ENCODE results near the gene ZNF808.
"Not testable (repeated sequence)": the region's sequence is repeated elsewhere in the genome, so short reads cannot be mapped to it uniquely, and the experiment has no call there.

The ZNF808 gene

GRCh38 chr19:52516191-52516590, 11.3 kb upstream of the ZNF808 start:
- Histone ChIP-seq H3K4me3 (ENCODE audit: low read length) (no peak overlapping the region), H3K27ac (ENCODE audit: low read length) (no peak overlapping the region), H3K9me3 (ENCODE audit: insufficient read depth, low read depth, low read length) (no peaks in the 10 kb centered on the region), H3K36me3 (ENCODE audit: insufficient read depth, low read depth, low read length) (peaks cover 5% of the 10 kb centered on the region; the same call in 1 of the 2 replicates), H3K9ac (ENCODE audit: low read depth, low read length) (no peak overlapping the region), H3K27me3 (ENCODE audit: insufficient read depth, low read length) (no peaks in the 10 kb centered on the region), H3K4me1 (ENCODE audit: insufficient read depth, low read length) (peaks cover 12% of the 10 kb centered on the region)

- no peak overlapping the region for H3K9ac ChIP-seq (ENCODE audit: low read depth, low read length)
- H3K4me3 ChIP-seq (ENCODE audit: low read length): no peak overlapping the region
- H3K27me3 ChIP-seq (ENCODE audit: insufficient read depth, low read length): no peaks in the 10 kb centered on the region
- H3K4me1 ChIP-seq (ENCODE audit: insufficient read depth, low read length): peaks cover 12% of the 10 kb centered on the region
- no peak overlapping the region for H3K27ac ChIP-seq (ENCODE audit: low read length)
- no peaks in the 10 kb centered on the region for H3K9me3 ChIP-seq (ENCODE audit: insufficient read depth, low read depth, low read length)
- no peaks in the 10 kb centered on the region for H3K36me3 ChIP-seq (ENCODE audit: insufficient read depth, low read depth, low read length)
Measured at GRCh38 chr19:52518646-52519045, 8.8 kb upstream of the ZNF808 start.

GRCh38 chr19:52519175-52519574, 8.3 kb upstream of the ZNF808 start:
- not testable (repeated sequence) for H3K36me3 ChIP-seq (ENCODE audit: insufficient read depth, low read depth, low read length); H3K27me3 ChIP-seq (ENCODE audit: insufficient read depth, low read length); H3K9ac ChIP-seq (ENCODE audit: low read depth, low read length); H3K9me3 ChIP-seq (ENCODE audit: insufficient read depth, low read depth, low read length); H3K4me3 ChIP-seq (ENCODE audit: low read length); H3K27ac ChIP-seq (ENCODE audit: low read length)
- peaks cover 12% of the 10 kb centered on the region for H3K4me1 ChIP-seq (ENCODE audit: insufficient read depth, low read length)

- no peak overlapping the region for H3K4me3 ChIP-seq (ENCODE audit: low read length)
- no peaks in the 10 kb centered on the region for H3K36me3 ChIP-seq (ENCODE audit: insufficient read depth, low read depth, low read length)
- no peak overlapping the region for H3K27ac ChIP-seq (ENCODE audit: low read length)
- no peaks in the 10 kb centered on the region for H3K27me3 ChIP-seq (ENCODE audit: insufficient read depth, low read length)
- peaks cover 12% of the 10 kb centered on the region for H3K4me1 ChIP-seq (ENCODE audit: insufficient read depth, low read length)
- H3K9me3 ChIP-seq (ENCODE audit: insufficient read depth, low read depth, low read length): no peaks in the 10 kb centered on the region
- H3K9ac ChIP-seq (ENCODE audit: low read depth, low read length): no peak overlapping the region
Measured at GRCh38 chr19:52520013-52520412, 7.5 kb upstream of the ZNF808 start.

- no peak overlapping the region for H3K27ac ChIP-seq (ENCODE audit: low read length)
- H3K36me3 ChIP-seq (ENCODE audit: insufficient read depth, low read depth, low read length): no peaks in the 10 kb centered on the region
- no peaks in the 10 kb centered on the region for H3K9me3 ChIP-seq (ENCODE audit: insufficient read depth, low read depth, low read length)
- H3K4me1 ChIP-seq (ENCODE audit: insufficient read depth, low read length): peaks cover 12% of the 10 kb centered on the region
- no peak overlapping the region for H3K9ac ChIP-seq (ENCODE audit: low read depth, low read length)
- no peak overlapping the region for H3K4me3 ChIP-seq (ENCODE audit: low read length)
- no peaks in the 10 kb centered on the region for H3K27me3 ChIP-seq (ENCODE audit: insufficient read depth, low read length)
Measured at GRCh38 chr19:52522551-52522950, 4.9 kb upstream of the ZNF808 start.

- H3K4me1 ChIP-seq (ENCODE audit: insufficient read depth, low read length): peaks cover 3% of the 10 kb centered on the region
- no peak overlapping the region for H3K9ac ChIP-seq (ENCODE audit: low read depth, low read length)
- no peaks in the 10 kb centered on the region for H3K27me3 ChIP-seq (ENCODE audit: insufficient read depth, low read length)
- no peaks in the 10 kb centered on the region for H3K9me3 ChIP-seq (ENCODE audit: insufficient read depth, low read depth, low read length)
- no peak overlapping the region for H3K4me3 ChIP-seq (ENCODE audit: low read length)
- H3K36me3 ChIP-seq (ENCODE audit: insufficient read depth, low read depth, low read length): no peaks in the 10 kb centered on the region
- no peak overlapping the region for H3K27ac ChIP-seq (ENCODE audit: low read length)
Measured at GRCh38 chr19:52524086-52524485, 3.4 kb upstream of the ZNF808 start.

- Histone ChIP-seq H3K9me3 (ENCODE audit: insufficient read depth, low read depth, low read length) (no peaks in the 10 kb centered on the region), H3K9ac (ENCODE audit: low read depth, low read length) (peak overlapping the region; percentile 92), H3K4me1 (ENCODE audit: insufficient read depth, low read length) (no peaks in the 10 kb centered on the region; the same call in 1 of the 2 replicates), H3K27ac (ENCODE audit: low read length) (no peak overlapping the region), H3K27me3 (ENCODE audit: insufficient read depth, low read length) (no peaks in the 10 kb centered on the region), H3K36me3 (ENCODE audit: insufficient read depth, low read depth, low read length) (no peaks in the 10 kb centered on the region), H3K4me3 (ENCODE audit: low read length) (peak overlapping the region; percentile 99)
Measured at GRCh38 chr19:52527956-52528351, 486 bp downstream of the ZNF808 start.

- Histone ChIP-seq H3K4me1 (ENCODE audit: insufficient read depth, low read length) (no peaks in the 10 kb centered on the region; the same call in 1 of the 2 replicates), H3K9ac (ENCODE audit: low read depth, low read length) (no peak overlapping the region), H3K4me3 (ENCODE audit: low read length) (no peak overlapping the region), H3K9me3 (ENCODE audit: insufficient read depth, low read depth, low read length) (no peaks in the 10 kb centered on the region), H3K36me3 (ENCODE audit: insufficient read depth, low read depth, low read length) (no peaks in the 10 kb centered on the region), H3K27ac (ENCODE audit: low read length) (no peak overlapping the region), H3K27me3 (ENCODE audit: insufficient read depth, low read length) (peaks cover 11% of the 10 kb centered on the region; the same call in 1 of the 2 replicates)
Measured at GRCh38 chr19:52532480-52532879, 5.0 kb downstream of the ZNF808 start.

- Histone ChIP-seq H3K4me3 (ENCODE audit: low read length) (no peak overlapping the region), H3K36me3 (ENCODE audit: insufficient read depth, low read depth, low read length) (no peaks in the 10 kb centered on the region), H3K27me3 (ENCODE audit: insufficient read depth, low read length) (peaks cover 12% of the 10 kb centered on the region; the same call in 1 of the 2 replicates), H3K9me3 (ENCODE audit: insufficient read depth, low read depth, low read length) (no peaks in the 10 kb centered on the region), H3K27ac (ENCODE audit: low read length) (no peak overlapping the region), H3K4me1 (ENCODE audit: insufficient read depth, low read length) (no peaks in the 10 kb centered on the region; the same call in 1 of the 2 replicates), H3K9ac (ENCODE audit: low read depth, low read length) (no peak overlapping the region)
Measured at GRCh38 chr19:52533901-52534300, 6.4 kb downstream of the ZNF808 start.

- not testable (repeated sequence) for H3K36me3 ChIP-seq (ENCODE audit: insufficient read depth, low read depth, low read length); H3K4me1 ChIP-seq (ENCODE audit: insufficient read depth, low read length); H3K27ac ChIP-seq (ENCODE audit: low read length); H3K9me3 ChIP-seq (ENCODE audit: insufficient read depth, low read depth, low read length)
- Histone ChIP-seq H3K9ac (ENCODE audit: low read depth, low read length) (peak overlapping the region; percentile 41; the same call in 1 of the 2 replicates), H3K27me3 (ENCODE audit: insufficient read depth, low read length) (peaks cover 12% of the 10 kb centered on the region; the same call in 1 of the 2 replicates), H3K4me3 (ENCODE audit: low read length) (peak overlapping the region; percentile 91)
Measured at GRCh38 chr19:52535385-52535770, 7.9 kb downstream of the ZNF808 start.

GRCh38 chr19:52535771-52536447, 8.4 kb downstream of the ZNF808 start:
- Histone ChIP-seq H3K27ac (ENCODE audit: low read length) (no peak overlapping the region), H3K27me3 (ENCODE audit: insufficient read depth, low read length) (peaks cover 12% of the 10 kb centered on the region; the same call in 1 of the 2 replicates), H3K9me3 (ENCODE audit: insufficient read depth, low read depth, low read length) (no peaks in the 10 kb centered on the region), H3K9ac (ENCODE audit: low read depth, low read length) (peak overlapping the region; percentile 83), H3K36me3 (ENCODE audit: insufficient read depth, low read depth, low read length) (no peaks in the 10 kb centered on the region), H3K4me3 (ENCODE audit: low read length) (peak overlapping the region; percentile 91), H3K4me1 (ENCODE audit: insufficient read depth, low read length) (no peaks in the 10 kb centered on the region; the same call in 1 of the 2 replicates)

- no peaks in the 10 kb centered on the region for H3K9me3 ChIP-seq (ENCODE audit: insufficient read depth, low read depth, low read length)
- H3K27ac ChIP-seq (ENCODE audit: low read length): no peak overlapping the region
- peak overlapping the region; percentile 83 for H3K9ac ChIP-seq (ENCODE audit: low read depth, low read length)
- peak overlapping the region; percentile 91 for H3K4me3 ChIP-seq (ENCODE audit: low read length)
- H3K4me1 ChIP-seq (ENCODE audit: insufficient read depth, low read length): no peaks in the 10 kb centered on the region; the same call in 1 of the 2 replicates
- no peaks in the 10 kb centered on the region for H3K36me3 ChIP-seq (ENCODE audit: insufficient read depth, low read depth, low read length)
- peaks cover 12% of the 10 kb centered on the region; the same call in 1 of the 2 replicates for H3K27me3 ChIP-seq (ENCODE audit: insufficient read depth, low read length)
Measured at GRCh38 chr19:52536448-52536800, 9.0 kb downstream of the ZNF808 start.
